NCI-H2107 treated with DMSO at 0.1 percent for 48 hours (cell line): ENCODE results near the gene SREBF2.
A peak's percentile ranks its signal among the peaks of the same experiment; 100 is the strongest.

ENCODE experiments used
- DNase-seq: peaks from one replicate; lab custom pipeline; 2025; ENCODE audit not compliant: unreplicated experiment; lab: John Stamatoyannopoulos, UW

SREBF2 gene

GRCh38 chr22:41919357-41920224, 86.7 kb downstream of the SREBF2 start:
- no peak for DNase-seq

GRCh38 chr22:41920271-41920976, 87.5 kb downstream of the SREBF2 start:
- DNase-seq = no peak

- DNase-seq = no peak
These were observed 89.4 kb downstream of the SREBF2 start for GRCh38 chr22:41922328-41922727.

GRCh38 chr22:41922940-41923594, 90.2 kb downstream of the SREBF2 start:
- no peak for DNase-seq

- DNase-seq = no peak
These were observed 90.8 kb downstream of the SREBF2 start for GRCh38 chr22:41923595-41924276.

GRCh38 chr22:41925783-41926460, 93.0 kb downstream of the SREBF2 start:
- no peak for DNase-seq

- DNase-seq = no peak
These were observed 94.9 kb downstream of the SREBF2 start for GRCh38 chr22:41927813-41928212.

- DNase-seq = no peak
These were observed 95.9 kb downstream of the SREBF2 start for GRCh38 chr22:41928593-41929417.

GRCh38 chr22:41929418-41929810, 96.5 kb downstream of the SREBF2 start:
- peak; percentile 57 for DNase-seq

- DNase-seq = peak; percentile 23
These were observed 98.9 kb downstream of the SREBF2 start for GRCh38 chr22:41931701-41932269.

GRCh38 chr22:41932353-41932752, 99.4 kb downstream of the SREBF2 start:
- DNase-seq = no peak

GRCh38 chr22:41933411-41934177, 100.7 kb downstream of the SREBF2 start:
- DNase-seq = no peak

- DNase-seq = no peak
These were observed 101.5 kb downstream of the SREBF2 start for GRCh38 chr22:41934284-41935014.

- DNase-seq = no peak
These were observed 102.1 kb downstream of the SREBF2 start for GRCh38 chr22:41935015-41935351.

GRCh38 chr22:41935509-41935908, 102.6 kb downstream of the SREBF2 start:
- no peak for DNase-seq

GRCh38 chr22:41936894-41937169, 103.9 kb downstream of the SREBF2 start:
- no peak for DNase-seq

GRCh38 chr22:41939981-41940831, 107.3 kb downstream of the SREBF2 start:
- DNase-seq = peak; percentile 42
